Measurements from ENCODE around the gene TRIM9.
"Not testable (repeated sequence)": the region's sequence is repeated elsewhere in the genome, so short reads cannot be mapped to it uniquely, and the experiment has no call there.

Gene TRIM9

DNA sequence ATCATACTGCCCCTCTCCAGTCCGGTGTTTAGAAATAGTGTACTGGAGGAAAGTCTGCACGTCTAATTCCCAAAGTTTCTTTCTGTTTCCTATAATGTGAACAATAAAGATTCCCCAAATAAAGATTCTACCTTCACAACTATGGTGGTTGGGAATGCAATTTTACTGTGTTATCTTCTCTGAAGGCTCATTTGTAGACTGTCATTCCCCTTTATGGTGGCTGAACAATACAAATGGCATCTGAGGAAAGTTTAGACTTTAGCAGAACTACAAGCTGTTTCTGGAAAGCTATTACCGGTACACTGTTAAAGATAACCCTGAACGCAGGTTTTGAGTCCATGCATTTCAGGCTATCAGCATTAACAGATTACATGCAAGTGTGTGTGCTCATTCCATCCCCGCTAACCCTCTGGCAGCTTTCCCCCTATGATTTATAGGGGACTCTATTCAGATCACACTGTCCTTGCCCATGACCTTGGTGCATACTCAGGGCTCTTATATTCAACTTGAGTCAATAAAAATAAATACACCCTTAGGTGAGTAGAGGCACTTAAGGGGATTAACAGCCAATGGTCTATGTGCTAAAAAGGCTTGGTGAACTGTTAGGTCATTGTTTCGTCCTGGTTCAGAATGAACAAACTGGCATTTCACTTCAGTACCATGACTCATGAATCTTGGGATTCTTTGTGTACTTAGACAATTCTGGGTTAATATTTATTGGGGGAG lies 89.9 kb downstream of the TRIM9 start:
- DNase-seq (ENCODE audit: low read depth) = no peak

DNA sequence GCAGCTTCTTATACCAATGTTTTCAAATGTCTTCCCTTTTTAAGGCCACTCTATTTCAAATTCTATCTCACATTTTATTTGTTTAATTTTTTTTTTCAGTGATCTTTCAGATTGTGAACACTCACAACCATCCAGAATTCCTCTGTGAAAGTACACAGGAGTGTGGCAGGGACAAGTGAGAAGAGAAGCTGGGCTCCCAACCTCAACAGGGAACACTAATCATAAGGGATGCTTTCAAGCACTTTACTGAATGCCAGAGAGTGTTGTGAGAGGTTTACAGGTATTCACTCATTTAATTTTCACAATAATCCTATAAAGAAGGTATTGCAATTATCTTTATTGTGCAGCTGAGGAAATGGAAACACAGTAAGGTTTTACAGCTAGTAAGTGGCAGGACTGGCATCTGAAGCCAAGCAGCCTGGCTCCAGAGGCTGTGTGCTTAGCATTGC lies 90.5 kb downstream of the TRIM9 start:
- no peak for DNase-seq (ENCODE audit: low read depth)

DNA sequence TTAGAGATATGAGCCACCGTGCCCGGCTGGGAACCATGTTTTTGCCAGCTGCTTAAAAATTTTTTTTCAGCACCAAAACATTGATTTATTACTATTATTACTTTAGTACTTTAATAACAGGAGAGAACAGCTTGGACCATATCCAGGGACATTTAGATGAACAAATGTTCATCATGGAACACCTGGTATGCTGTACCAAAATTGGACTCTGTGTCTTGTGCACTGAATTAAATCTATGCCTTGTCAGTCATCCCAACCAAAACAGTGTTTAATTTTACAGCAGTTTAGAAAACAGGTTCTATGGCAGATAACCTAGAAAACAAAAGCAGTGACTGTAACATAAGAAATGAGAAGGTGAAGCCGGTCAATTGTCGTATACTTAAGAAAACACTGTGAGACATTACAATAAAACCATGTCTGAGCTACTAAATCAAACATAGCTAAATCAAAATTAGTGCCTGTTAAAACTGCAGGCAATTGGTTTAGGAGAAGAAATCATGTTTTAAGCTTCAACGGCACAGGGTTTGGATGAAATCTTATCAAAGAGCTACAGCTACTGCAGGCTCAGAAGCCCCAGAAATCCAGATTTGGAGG lies 92.4 kb downstream of the TRIM9 start:
- DNase-seq (ENCODE audit: low read depth) = no peak

DNA sequence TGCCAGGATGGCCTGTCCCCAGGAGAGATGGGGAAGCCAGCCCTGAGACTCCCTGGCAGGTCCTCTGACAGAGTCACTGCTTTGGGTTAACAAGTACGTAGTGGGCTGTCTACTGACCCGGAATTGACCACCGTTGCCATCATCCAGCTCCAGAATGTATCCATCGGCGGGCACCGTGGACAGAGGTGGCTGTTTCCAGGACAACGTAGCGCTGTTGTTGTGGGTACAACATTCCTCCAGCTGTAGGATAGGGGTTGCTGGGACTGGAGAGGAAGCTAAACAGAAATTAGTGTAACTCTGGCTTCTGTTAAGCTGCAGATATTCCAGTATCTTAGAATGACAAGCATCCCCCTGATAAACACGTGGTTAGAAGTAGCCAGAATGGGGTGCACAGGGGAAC lies 94.3 kb downstream of the TRIM9 start:
- no peak for DNase-seq (ENCODE audit: low read depth)

DNA sequence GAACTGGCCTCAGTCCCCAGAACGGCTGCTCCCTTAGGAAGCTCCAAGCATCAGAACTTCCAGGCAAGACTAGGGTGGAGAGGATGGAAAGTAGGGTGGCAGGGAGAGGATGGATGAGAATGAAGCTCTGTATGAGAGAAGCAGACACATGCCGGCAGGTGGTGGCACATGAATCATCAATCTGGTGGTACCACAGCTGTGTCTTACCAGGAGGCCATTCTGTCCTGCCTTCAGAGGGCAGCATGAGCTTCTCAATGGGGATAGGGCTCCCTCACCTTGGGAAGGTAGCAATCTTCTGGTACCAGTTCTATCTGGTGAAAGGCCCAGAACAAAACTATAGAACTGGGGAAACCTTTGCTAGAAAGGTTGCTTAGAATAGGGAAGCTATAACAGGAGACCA lies 95.2 kb downstream of the TRIM9 start:
- DNase-seq (ENCODE audit: low read depth) = no peak

DNA sequence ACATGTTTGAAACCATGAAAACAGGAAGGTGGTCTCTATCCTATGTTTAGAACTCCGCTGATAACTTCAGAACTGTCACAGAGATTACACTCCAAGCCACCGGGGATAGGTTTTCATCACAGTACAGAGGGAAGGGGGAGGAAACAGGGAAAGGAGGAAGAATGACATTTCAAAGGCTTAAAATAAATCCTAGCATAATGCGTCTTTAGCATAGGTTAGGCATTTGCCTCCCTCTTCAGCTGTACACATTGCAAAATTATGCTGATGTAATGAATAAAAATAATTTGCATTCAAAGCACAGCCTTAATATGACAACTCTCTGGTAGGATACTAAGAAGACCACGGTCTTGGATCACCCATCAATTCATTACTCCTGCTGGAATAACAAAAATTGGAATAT lies 96.3 kb downstream of the TRIM9 start:
- no peak for DNase-seq (ENCODE audit: low read depth)

DNA sequence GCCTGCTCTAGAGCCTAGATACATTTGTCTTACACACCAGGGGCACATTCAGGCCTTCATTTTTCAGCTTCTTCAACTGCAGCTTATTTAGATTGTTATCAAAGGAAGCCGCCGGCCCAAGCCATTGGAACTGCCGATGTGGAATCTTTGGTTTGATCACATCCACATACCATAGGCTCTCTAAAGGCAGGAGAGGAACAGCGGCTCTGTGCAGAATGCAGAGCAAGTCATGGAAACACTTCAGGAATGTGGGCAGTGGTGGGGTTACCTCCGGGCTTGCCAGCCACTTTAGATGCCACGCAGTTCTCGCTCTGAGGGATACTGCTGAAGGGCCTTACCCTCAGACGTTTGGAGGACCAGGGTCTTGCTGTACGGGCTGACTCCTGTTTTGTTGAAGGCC lies 97.2 kb downstream of the TRIM9 start:
- DNase-seq (ENCODE audit: low read depth) = no peak

DNA sequence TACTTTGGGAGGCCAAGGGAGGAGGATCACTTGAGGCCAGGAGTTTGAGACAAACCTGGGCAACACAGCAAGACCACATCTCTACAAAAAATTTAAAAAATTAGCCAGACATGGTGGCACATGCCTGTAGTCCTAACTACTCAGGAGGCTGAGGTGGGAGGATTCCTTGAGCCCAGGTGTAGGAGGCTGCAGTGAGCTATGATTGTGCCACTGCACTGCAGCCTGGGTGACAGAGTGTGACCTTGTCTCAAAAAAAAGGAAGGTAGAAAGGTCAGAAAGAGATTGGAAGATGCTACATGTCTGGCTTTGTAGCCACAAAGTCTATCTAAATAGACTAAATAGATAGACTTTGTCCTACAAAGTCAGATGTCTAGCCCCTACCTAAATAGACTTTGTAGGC lies 100.7 kb downstream of the TRIM9 start:
- DNase-seq (ENCODE audit: low read depth) = not testable (repeated sequence)

DNA sequence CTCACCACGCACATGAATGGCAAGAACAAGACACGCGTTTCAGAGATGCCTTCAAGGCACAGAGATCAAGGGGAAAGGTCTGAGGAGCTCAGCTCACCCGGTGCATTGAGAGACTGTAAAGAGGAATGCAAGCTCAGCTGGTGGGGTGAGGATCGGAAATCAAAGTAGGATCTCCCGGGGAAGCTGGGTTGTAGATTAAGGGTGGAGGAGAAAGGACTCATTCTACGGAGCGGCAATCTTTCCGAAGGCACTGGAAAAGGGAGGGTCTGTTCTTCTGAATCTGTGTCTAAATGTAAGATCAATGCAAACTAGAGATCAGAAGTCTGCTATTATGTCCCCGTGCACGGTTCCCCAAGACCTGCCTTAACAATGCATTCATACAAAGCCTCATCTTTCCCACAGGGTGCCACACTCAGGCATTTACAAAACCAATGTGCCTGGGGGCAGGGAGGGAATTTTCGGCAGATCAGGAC lies 109.0 kb downstream of the TRIM9 start:
- DNase-seq (ENCODE audit: low read depth) = no peak

DNA sequence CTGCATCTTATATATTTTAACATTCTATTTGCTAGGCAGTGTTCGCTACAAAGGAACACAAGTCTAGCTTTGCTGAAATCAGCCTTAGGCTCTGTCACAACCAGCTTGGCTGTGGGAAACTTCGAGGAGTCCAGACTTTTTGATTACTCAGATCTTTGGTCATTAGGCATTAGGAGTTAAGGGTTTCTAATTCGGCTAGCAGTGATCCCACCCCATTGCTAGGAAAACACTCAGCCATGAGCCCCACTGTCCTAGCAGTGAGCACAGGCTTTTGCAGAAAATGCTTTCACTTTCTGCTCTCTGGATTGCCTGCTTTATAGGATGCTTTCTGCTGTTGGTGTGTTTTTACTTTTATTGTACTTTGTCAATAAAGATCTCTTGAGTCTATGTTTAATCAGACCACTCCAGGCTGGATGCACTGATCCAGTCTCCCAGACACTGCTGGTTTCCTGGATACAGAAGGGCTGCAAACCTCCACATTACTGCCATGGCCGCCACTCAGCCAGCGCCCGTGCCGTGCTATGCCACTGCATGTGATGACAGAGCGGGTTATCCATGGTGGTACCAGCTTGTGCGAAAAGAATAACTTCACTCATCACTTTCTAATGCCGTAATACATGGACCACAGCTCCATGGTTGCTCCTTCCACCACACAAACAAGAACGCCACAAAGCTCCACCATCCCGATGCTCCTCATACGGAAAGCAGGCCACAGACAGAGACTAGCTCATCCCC lies 109.6 kb downstream of the TRIM9 start:
- no peak for DNase-seq (ENCODE audit: low read depth)

DNA sequence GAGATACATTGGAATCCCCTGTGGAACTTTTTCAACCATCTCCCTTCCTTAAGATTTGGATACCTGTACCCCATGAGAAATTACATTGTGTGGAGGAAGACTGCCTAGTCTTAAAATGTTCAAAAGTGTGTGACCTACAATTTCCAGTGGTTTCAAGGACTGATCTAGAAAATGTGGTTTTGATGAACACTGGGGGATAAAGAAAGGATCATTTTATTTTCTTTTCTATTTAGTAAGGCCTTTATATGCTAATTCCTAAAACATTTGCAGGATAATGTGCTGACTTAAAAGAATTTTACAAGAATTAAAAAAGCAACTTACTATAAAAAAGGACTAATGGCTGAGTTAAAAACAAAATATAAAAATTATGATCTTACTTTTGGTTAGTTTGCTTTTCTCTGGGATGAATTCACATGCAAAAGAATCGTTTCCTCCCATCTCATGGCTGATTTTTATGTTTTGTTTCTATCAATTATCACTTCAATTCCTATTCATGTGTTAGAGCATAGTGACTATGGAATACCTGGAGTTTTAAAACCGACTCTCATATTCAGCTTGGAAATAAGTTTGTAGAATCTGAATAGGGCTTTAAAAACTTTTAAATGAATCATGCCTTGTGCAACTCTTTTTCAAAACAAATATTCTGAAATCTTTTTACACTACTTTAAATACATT lies 110.7 kb downstream of the TRIM9 start:
- no peak for DNase-seq (ENCODE audit: low read depth)

DNA sequence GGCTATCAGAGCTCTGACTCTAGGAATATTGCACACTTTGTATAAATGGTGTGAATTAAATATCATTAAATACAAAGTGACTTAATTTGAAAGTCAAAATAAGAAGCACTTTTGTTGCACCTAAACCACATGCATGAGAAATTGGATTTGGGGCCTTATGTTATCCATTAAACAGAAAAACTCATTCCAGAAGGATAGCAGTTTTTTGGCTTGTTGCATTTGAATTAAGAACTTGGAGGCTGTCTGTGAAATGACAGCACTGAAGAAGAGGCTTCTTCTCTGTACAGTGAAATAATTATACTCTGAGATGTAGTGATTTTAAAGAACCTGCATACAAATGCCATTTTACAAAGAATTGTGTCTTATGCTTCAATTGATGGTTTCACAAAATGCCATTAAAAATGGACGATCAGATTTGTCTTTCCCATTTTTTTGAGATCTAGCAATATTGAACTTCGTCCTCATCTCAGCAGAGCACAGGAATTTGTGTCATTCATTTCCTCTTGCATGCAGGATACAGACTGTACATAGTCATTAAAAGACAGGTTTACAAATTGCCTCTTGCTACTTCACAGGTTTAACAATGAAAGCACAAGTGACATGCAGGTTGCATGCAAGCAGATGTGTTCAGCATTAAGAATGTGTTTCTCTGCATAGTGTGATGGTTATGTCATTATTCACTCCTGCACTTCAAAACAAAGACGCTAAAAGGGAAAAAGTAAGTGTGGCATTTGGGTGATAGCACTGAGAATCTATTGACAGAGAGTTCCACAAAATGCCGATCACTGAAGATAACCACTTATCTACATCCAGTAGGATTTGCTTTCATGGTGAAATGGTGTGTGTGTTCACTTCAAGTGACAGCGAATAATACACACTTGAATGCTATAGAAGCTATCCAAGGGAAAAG lies 114.7 kb downstream of the TRIM9 start:
- no peak for DNase-seq (ENCODE audit: low read depth)

DNA sequence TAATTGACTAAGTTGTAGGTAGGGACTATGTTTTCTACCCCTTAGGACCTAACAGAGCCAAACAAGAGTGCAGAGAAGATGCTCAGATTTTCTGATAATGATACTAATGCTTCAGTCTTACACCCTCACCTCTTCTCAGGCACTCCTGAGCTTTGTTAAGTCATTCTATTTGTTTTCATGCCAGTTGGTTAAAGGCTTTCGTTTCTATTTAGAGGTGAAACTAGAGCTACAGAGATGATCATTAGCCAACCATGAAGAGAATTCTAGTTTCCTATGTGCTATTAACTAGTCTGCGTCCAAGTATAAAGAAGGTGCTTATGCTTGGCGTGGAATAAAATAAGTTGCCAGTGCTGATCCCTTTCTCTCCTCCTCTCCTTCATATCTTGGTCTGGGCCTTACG lies 116.0 kb downstream of the TRIM9 start:
- DNase-seq (ENCODE audit: low read depth) = no peak

DNA sequence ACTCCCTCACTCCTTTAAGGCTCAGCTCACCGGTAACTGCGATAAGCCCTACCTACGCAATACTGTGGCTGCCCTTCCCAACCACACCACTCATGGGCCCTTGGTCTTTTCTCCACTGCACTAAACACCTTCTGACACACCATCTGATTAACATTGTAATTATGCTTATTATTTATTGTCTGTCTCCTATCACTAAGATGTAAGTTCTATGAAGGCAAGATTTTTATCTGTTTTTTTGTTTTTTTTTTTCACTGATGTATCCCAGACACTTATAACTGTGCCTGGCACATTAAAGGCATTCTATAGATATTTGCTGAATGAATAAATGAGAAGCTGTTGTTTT lies 116.4 kb downstream of the TRIM9 start:
- DNase-seq (ENCODE audit: low read depth) = no peak

DNA sequence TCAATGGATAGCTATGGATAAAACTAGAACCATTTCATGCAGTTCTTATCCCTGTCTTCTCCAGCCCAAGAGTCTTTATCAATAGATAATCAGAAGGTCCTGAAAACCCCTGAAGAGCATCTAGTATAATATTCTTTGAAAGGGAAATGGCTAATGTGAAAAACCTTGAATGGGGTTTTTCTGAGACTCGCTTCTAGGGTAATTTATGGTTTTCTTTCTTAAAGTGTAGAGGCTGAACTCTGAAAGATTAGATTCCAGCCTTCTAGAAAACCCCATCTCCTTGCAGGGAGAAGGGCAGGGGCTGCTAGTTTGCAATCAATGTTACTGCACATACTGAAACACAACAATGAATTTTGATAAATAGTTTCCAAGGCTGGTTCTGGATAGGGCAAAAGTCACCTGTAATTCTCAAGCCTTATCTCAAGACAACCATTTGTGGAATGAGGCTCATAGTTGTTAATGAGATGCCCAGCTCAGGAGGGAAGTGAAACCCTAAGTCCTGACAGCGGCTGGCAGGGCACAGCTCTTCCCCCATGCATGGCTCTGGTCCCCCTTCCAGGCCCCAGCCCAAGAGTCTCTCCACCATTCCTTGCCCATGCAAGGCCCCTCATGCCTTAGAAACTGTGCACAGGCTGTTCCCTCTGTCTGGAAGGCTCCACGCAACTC lies 116.9 kb downstream of the TRIM9 start:
- no peak for DNase-seq (ENCODE audit: low read depth)

DNA sequence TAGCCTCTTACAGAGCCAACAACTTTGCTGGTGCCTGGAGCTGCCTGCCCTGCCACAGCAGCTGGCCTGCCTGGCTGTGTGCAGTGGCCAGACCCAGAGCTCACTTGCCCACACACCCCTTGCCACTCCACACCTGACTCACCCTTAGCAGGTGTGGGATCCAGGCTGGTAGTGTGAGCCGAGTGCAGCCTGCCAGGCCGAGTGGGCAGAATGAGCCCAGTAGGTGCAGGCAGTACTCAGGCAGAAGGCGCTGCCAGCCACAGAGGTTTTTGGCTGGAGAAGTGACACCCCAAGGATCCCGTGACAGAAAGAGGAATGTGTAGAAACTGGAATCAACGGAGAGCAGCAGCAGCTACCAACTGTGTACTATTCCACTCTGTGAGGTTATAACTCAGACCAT lies 120.8 kb downstream of the TRIM9 start:
- no peak for DNase-seq (ENCODE audit: low read depth)

DNA sequence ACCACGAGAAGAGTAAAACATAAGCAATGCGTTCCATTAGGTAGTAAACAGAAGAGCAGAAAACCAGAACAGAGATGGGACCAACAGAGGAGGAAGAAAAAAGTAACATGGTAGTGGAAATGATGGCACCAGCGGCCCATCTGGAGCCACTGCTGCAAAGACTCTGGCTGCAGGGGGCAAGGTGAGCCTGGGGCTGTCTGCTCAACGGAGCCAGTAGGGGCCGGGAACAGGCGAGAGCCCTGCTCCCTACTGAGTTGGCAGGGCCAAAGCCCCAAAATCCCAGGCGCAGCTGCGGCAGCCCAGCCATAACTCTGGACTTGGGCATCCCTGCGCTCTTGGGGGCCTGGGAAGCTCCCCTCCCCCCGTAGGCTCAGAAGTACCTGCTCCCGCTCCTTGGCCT lies 122.2 kb downstream of the TRIM9 start:
- no peak for DNase-seq (ENCODE audit: low read depth)

DNA sequence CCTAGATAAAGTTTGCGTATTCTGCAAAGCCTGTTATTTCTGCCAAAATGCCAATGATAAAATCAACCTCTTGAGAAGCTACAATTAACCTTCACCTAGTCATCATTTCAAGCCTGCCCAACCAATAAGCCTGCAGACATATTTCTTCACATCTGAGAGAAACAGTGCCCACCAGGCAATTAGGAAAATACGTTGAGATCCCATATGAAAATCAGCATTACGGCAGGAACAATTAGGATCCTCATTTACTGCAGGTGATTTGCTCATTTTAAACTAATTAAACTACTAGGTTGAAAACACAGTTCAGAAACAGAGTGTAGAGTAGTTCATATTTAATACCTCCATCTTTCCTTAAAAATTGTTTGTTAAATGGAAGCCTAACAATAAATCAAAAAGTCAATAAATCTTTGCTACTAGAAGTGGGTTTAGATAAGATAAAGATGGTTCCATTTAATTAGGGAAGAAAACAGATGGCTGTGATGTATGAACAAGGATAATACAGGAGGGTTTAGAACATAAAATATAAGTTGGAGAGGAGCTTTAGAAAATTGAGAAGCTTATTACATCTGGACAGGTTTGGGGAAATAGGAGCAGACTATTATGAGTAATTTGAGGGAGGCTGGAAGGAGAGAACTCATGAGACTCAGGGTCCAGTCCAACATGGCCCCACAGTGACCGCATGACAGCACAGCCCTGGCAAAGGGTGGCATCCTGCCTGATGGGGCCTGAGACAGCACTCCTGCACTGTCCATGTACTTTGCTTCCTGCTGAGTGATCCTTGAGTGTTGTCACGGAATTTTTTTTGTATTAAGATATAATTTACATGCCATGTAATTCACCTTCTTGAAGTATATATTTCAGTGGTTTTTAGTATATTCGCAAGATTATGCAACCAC lies 123.8 kb downstream of the TRIM9 start:
- no peak for DNase-seq (ENCODE audit: low read depth)

DNA sequence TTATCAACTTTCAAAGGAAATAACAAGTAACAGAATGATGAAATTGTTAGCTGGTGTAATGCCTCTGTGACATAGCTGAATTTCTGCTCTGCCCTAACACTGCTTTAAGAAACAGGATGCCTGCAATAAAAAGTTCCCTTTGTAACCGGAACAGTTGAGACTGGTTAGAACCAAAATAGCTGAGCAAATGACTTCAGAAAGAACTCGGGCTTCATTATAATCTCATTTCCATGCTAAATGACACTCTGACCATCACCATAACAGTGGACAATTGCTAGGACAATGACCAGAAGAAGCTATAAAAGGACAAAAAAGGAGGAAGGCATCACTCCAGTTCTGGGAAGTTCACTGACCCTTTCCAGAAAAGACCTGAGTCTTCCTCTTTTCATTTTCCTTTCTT lies 127.1 kb downstream of the TRIM9 start:
- DNase-seq (ENCODE audit: low read depth) = no peak

DNA sequence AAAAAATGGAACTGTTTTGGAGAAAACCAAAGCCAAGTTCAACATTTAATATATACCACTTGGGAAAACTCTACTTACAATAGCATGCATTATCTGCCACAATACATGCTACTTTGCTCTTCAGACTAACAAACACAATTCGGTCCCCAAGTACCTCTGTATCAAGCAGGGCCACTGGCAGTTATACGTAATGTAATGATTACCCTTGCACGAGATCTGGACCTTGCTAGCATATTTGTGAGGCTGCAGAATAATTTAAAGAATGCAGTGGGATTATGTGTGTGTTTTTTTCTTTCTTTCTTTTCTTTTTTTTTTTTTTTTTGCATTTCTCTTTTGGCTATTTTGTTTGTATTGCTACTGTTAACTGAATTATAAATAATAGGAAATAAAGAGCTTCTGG lies 127.8 kb downstream of the TRIM9 start:
- no peak for DNase-seq (ENCODE audit: low read depth)
